ENCODE measurements around the gene PTPRZ1. TPM values are rescaled to one million over a fixed set of nuclear protein-coding genes. Genes with fewer than 3 reads are reported as not detected.

The PTPRZ1 gene
- total and polyA plus RNA-seq, 12 donors, result 0.17 to 19.1 (median 1.2) TPM

GRCh38 chr7:121908042-121908441 is 35.1 kb downstream of the PTPRZ1 start:
- no peaks in the 10 kb centered on the region for H3K9me3 ChIP-seq (replicated peaks in 1 of 3)
- H3K4me1 ChIP-seq (replicated peaks in 1 of 2), result no peaks in the 10 kb centered on the region
- DNase-seq, result no peak
- TF ChIP-seq CTCF (IDR thresholded peaks at IDR 0.05), result no peak
- no peak for TF ChIP-seq POLR2A (IDR thresholded peaks at IDR 0.05)
- no peaks in the 10 kb centered on the region for H3K36me3 ChIP-seq (replicated peaks in 1 of 2)
- intact Hi-C loops (cut with DNase I), result no loop called here
- H3K4me3 ChIP-seq, result no peak overlapping the region
- H3K27me3 ChIP-seq, result no peaks in the 10 kb centered on the region
- H3K27ac ChIP-seq, result no peak overlapping the region

GRCh38 chr7:121909716-121910345 is 36.9 kb downstream of the PTPRZ1 start:
- Histone ChIP-seq H3K27ac (no peak overlapping the region), H3K9me3 (replicated peaks in 1 of 3) (no peaks in the 10 kb centered on the region), H3K4me3 (no peak overlapping the region), H3K36me3 (replicated peaks in 1 of 2) (no peaks in the 10 kb centered on the region), H3K4me1 (replicated peaks in 1 of 2) (no peaks in the 10 kb centered on the region), H3K27me3 (no peaks in the 10 kb centered on the region)
- no peak for DNase-seq
- WGBS, 4 donors, result 76 to 80% (median 78%) methylated on average over 3 of the region's 3 CpGs
- TF ChIP-seq POLR2A (IDR thresholded peaks at IDR 0.05) (no peak), CTCF (IDR thresholded peaks at IDR 0.05) (no peak)
- intact Hi-C loops (cut with DNase I), result no loop called here

GRCh38 chr7:121913947-121914675 is 41.1 kb downstream of the PTPRZ1 start:
- H3K36me3 ChIP-seq (replicated peaks in 1 of 2), result no peaks in the 10 kb centered on the region
- H3K4me1 ChIP-seq (replicated peaks in 1 of 2), result no peaks in the 10 kb centered on the region
- no peak for DNase-seq
- H3K27me3 ChIP-seq, result no peaks in the 10 kb centered on the region
- intact Hi-C loops (cut with DNase I), result no loop called here
- TF ChIP-seq POLR2A (IDR thresholded peaks at IDR 0.05), result no peak
- 67 to 79% (median 76%) methylated on average over 8 of the region's 8 CpGs for WGBS, 4 donors
- H3K4me3 ChIP-seq, result no peak overlapping the region
- H3K9me3 ChIP-seq (replicated peaks in 1 of 3), result no peaks in the 10 kb centered on the region
- no peak overlapping the region for H3K27ac ChIP-seq

GRCh38 chr7:121914676-121915279 is 41.8 kb downstream of the PTPRZ1 start:
- no peaks in the 10 kb centered on the region for H3K27me3 ChIP-seq
- no peak for DNase-seq
- no peak overlapping the region for H3K27ac ChIP-seq
- intact Hi-C loops (cut with DNase I), result no loop called here
- 69 to 90% (median 74%) methylated on average over 6 of the region's 6 CpGs for WGBS, 4 donors
- H3K4me1 ChIP-seq (replicated peaks in 1 of 2), result no peaks in the 10 kb centered on the region
- no peaks in the 10 kb centered on the region for H3K9me3 ChIP-seq (replicated peaks in 1 of 3)
- H3K4me3 ChIP-seq, result no peak overlapping the region
- TF ChIP-seq CTCF (IDR thresholded peaks at IDR 0.05) (no peak), POLR2A (IDR thresholded peaks at IDR 0.05) (no peak)
- H3K36me3 ChIP-seq (replicated peaks in 1 of 2), result no peaks in the 10 kb centered on the region

All from adrenal gland (tissue), 12 donors.